Activated gamma-delta T cell (primary cell): ENCODE measurements around the gene OMP.

ENCODE experiments used
- DNase-seq: peaks from one replicate; lab custom pipeline; 2025; lab: John Stamatoyannopoulos, UW

The OMP gene

DNA sequence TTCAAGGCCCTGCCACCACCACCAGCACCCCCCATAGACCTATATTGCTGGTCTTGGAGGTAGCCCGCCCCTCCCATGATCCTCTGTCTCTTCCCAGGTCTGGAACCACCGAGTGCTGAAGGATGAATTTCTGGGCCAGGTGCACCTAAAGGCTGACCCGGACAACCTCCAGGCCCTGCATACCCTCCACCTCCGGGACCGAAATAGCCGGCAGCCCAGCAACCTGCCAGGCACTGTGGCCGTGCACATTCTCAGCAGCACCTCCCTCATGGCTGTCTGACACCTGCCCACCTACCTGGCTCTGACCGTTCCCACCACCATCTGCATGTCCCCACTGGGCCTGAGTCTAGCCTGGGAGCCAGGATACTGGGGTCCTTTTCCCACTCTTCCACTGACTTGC, 21.0 kb downstream of the OMP start:
- no peak for DNase-seq

DNA sequence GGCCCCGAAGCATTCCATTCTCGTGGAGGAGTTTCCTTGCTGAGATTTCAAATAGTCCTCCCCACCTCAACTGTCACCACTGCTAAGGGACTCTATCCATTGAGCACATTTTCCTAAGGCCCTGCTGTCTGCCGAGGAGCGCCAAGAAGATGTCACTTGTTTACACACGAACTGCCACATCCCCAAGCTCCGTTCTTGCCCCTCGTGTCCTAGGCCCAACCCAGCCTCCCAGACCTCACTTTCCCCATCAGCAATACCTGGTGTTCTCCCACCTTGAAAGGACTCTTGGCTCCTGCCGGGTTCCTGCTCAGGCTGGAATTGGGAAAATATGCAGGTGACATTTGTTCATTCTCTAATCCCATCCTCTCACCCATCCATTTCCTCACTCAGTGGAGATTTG, 21.4 kb downstream of the OMP start:
- DNase-seq, result no peak

DNA sequence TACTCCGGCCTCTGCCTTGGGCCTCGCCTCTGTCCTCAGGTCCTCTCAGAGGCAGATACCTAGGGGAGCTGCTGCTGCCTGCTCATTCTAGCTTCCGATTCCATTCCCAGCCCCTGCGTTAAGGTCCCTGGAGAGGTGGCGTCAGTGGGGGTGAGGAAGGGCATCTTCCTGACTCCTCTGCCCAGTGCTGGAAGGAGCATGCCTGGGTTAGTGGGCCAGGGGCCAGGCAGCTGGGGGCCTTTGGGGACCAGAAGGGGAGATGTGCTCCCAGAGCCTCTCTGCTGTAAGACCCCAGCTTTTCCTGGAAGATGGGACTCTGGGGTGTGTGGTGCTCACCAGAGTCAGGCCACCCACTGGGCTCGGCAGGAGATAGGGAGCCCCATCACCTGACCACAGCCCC, 21.8 kb downstream of the OMP start:
- DNase-seq, result no peak

DNA sequence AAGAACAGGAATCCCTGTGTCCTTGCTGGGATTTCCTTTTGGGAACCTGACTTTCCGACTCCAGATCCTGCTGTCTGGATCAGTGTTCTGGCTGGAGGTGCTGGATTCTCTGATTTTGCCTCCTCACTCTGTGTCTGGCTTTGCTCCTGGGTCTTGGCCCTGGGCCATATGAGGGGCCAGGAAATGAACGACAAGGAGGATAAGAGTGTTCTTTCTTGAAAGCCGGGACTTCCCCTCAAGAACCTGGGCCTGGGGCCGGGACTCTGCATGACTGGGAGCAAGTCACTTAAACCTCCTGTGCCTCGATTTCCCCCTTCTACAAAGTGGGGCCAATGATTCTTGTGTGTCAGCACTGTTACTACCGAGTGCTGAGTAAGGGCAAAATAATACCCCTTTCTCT, 22.6 kb downstream of the OMP start:
- DNase-seq, result no peak

DNA sequence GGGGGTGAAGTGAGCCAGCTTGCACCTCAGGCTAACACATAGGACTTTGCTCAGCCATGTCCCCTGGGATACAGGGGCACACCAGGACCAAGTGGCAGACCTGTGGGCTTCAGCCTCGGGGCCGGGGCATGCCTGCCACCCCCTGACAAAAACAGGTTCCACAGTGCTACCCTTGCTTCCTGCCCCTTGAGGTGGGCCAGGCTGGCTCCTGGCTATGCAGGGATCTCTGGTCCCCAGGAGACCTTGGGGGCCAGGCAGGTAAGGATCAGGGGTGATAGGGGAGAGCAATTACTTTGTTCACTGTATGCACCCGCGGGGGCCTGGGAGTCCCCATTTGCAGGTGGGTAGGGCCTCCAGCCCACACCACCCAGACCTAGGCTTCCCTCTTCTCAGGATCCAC, 23.1 kb downstream of the OMP start:
- DNase-seq, result no peak

DNA sequence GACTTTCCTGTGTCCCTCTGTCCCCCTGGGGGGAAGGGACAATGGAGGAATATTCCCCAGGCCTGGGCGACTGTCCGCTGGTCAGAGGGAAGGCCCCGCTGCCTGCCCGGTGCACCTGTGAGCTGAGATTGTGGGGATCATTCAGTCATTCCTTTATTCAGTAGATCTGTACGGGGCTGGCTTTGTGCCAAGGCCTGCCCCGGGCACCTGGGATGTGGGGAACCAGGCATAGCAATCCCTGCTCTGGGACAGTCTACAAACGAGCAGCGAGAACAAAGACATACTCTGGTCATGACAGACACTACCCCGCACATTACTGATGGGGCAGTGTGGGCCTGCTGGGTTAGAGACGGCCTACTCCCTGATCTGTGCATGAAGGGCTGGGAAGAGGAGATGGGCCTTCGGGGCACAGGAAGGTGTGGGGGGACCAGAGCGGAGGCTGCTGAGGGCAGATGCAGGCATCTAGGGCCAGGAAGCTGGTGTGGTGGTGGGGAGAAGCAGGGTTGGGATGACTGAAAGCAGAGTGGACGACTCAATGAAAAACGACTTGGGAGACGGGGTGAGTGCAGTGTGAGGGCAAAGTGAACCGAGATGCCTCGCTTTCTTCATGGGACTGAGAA, 23.6 kb downstream of the OMP start:
- DNase-seq, result no peak

DNA sequence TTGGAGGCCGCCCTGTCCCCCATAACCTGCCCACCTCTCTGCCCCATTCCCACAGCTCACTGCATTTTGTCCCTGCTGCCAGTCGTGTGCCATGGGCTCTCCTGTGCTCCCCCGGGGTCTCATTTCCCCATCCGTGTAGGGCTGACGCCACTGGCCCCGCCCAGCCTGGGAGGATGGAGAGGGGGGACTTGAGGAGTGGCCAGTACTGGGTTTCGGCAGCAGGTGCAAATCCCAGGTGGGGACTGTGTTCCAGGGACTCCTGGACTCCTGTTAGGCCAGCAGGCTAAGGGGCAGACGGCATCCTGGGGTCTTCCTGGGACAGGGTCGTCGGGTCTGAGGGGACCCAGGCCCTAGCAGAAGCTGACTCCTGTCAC, 24.2 kb downstream of the OMP start:
- DNase-seq, result no peak

DNA sequence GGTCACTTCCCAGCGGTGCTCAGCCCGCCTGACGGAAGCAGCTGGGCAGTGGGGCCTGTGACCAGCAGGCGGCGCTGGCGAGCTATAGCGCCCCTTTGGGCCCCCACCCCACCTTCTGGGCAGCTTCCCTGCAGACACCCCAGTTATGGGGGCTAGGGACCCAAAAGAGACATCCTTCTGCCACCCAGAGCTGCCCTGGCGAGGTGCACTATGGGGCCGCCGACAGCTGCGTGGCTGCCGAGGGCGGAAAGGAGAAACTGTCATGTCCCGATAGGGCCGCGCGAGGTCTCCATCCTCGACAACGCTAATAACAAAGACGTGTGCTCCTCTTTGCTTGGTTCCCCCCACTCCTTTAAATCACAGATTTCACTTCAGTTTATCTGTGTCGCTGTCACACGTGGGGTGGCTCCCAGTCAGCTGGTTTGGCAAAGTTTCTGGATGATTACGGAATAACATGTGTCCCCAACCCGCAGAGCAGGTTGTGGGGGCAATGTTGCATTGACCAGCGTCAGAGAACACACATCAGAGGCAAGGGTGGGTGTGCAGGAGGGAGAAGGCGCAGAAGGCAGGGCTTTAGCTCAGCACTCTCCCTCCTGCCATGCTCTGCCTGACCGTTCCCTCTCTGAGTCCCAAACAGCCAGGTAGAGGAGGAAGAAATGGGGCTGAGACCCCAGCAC, 24.7 kb downstream of the OMP start:
- DNase-seq, result peak; percentile 23

DNA sequence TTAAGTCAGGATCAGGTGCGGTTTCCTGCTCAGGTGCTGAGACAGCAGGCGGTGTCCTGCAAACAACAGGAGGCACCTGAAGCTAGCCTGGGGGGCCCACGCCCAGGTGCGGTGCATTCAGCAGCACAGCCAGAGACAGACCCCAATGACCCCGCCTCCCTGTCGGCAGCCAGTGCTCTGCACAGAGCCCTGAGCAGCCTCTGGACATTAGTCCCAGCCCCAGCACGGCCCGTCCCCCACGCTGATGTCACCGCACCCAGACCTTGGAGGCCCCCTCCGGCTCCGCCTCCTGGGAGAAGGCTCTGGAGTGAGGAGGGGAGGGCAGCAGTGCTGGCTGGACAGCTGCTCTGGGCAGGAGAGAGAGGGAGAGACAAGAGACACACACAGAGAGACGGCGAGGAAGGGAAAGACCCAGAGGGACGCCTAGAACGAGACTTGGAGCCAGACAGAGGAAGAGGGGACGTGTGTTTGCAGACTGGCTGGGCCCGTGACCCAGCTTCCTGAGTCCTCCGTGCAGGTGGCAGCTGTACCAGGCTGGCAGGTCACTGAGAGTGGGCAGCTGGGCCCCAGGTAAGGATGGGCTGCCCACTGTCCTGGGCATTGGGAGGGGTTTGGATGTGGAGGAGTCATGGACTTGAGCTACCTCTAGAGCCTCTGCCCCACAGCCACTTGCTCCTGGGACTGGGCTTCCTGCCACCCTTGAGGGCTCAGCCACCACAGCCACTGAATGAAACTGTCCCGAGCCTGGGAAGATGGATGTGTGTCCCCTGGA, 25.5 kb downstream of the OMP start, which contains the start of gene MYO7A:
Gene MYO7A (plus strand): TSS at position 327 of the 772 bp plus-strand sequence. CDS start 2,389 bp downstream, outside the sequence.
- DNase-seq, result no peak

DNA sequence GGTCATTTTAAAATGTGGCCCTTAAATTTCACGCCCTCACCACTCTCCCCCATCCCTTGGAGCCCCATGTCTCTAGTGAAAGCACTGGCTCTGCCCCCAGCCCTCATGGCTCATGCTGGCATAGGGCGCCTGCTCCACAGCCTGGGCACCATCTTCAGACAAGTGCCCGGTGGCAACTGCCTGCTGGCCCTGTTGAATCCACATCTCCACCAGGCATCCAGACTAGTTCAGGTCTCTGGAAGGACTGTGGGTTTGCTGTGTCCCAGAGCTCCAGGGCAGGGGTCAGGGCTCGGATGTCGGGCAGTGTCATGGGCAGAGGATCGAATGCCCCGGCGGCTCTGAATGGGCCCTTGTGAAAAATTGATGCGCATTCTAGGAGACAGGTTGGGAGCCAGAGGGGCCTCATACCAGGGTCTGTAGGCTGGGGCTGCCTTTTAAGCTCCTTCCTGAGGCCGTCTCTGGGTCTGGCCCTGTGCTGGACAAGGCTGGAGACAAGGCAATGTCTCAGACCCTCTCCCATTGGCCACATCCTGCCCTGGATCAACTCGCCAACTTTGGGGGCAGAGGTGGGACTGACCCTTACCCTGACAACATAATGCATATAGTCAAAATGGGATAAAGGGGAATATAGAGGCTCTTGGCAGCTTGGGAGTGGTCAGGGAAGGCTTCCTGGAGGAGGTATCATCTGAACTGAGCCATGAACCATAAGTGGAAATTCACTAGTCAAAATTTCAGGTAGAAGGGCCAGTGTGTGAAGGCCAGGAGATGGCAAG, 26.6 kb downstream of the OMP start:
- no peak for DNase-seq

DNA sequence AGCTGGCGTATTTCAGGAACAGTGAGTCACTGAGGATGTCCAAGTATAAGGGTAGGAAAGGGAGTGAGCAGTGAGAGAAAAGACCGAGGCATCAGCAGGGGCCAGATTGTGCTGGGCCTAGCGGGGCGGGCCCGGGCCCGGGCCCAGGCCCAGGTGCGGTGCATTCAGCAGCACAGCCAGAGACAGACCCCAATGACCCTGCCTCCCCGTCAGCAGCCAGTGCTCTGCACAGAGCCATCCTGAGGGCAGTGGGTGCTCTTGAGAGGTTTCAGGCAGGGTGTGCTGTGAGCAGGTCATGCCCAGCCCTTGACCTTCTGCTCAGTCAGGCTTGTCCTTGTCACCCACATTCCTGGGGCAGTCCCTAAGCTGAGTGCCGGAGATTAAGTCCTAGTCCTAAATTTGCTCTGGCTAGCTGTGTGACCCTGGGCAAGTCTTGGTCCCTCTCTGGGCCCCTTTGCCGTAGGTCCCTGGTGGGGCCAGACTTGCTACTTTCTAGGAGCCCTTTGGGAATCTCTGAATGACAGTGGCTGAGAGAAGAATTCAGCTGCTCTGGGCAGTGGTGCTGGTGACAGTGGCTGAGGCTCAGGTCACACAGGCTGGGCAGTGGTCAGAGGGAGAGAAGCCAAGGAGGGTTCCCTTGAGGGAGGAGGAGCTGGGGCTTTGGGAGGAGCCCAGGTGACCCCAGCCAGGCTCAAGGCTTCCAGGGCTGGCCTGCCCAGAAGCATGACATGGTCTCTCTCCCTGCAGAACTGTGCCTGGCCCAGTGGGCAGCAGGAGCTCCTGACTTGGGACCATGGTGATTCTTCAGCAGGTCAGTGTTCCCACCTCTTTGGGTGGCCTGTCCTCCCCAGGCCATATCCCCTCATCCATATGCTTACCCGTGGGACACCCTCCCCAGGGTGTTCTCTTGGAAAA, 27.5 kb downstream of the OMP start:
- no peak for DNase-seq

DNA sequence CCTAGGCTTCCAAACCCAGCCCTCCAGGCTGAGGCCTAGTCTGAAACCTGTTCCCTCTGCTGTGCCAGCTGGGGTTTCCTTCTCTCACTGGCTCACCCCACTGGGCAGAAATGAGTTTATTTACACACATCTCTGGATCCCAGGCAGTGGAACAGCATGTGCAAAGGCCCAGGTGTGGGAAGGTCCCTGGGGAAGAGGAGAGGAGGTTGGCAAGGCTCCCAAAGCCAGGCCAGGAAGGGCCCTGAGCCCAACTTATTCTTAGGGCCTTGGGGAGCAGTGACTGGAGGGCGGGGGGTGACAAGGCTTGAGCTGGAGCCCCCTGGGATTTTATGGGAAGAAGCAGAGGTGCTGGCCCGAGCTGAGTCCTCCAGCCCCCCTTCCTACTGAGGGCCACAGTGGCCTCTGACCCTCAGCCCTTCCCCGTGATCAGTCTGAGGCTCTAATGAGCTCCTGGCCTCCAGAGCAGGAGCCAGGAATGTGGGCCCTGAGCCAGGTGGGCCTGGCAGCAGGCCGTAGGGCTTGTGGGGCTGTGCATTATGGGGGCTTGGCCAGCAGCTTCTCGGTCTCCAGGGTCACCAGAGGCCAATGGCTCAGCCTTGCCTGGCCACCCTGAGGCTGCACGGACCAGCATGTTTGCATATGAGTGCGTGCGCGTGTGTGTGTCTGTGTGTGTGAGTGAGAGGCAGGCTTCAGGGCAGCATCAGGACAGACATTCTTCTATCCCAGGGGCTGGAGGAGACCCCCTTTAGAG, 28.3 kb downstream of the OMP start:
- no peak for DNase-seq

DNA sequence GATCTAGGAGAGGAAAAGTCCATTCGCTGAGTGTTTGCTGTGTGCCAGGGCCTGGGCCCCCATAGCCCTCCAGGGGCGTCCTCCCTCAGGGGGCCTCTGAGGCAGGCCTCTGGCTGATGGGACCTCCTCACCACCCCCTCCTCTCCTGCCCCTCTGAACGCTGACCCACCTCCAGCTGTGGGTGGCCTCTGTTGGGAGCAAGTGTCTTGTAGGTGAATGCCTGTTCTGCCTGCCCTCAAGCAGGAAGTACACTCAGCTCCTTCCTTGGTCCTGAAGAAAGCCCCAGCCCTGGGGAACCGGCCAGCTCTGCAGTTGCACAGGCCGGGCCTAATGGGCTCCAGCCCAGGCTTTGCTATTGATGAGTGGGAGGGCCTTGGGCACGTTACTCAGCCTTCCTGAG, 28.9 kb downstream of the OMP start:
- DNase-seq, result no peak

DNA sequence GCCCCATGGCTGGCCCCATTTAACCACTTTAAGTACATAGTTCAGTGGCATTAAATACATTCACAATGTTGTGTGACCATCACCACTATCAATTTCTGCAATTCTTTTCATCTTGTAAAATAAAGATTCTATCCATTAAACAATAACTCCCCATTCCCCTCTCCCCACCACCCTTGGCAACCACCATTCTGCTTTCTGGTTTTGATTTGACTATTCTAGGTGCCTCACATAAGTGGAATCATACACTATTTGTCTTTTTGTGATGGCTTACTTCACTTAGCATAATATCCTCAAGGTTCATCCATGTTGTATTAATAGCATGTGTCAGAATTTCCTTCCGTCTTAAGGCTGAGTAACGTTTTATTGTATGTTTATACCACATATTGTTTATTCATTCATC, 32.4 kb downstream of the OMP start:
- DNase-seq, result no peak

DNA sequence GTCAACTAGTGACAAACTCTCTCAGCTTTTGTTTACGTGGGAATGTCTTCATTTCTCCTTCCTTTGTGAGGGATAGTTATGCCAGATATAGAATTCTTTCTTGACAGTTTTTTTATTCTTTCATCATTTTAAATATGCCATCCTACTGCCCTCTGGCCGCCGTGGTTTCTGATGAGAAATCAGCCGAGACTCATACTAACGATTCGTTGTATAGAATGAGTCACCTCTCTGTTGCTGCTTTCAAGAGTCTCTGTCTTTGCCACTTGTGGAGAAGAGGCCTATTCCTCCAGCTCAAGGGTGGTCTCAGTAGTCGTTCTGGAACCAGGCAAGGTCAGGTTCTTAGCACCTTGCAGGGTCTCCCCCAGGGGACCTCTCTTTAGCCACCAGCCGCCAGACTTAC, 33.4 kb downstream of the OMP start:
- no peak for DNase-seq

DNA sequence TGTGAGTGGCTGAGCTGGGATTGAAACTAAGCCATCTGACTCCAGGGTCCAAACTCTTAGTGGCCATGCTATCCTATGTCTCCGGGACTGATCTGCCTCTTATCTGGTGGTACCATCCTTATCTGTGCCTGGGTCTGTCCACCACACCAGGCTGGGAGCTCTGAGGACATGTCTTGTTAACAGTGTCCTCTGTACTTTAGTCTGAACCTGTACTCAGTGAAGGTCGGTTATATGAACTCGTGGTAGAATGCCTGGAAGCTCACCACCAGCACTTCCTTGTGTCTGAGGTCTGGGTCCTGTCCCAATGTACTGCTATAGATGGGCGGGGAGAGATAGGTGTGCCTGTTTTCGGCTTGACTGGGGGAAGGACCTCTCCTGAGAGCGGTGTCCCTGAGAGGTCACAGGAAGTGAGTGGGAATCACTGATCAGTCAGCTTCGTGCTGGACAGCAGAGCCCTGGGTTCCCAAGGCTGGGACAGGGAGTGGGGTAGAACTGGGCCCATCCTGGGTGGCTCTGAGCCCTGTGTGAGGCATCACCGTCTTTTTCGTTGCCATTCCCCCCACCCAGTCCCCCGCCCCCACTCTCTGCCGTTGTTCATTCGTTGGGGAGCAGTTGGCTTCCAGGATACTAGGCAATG, 34.3 kb downstream of the OMP start:
- DNase-seq, result no peak

DNA sequence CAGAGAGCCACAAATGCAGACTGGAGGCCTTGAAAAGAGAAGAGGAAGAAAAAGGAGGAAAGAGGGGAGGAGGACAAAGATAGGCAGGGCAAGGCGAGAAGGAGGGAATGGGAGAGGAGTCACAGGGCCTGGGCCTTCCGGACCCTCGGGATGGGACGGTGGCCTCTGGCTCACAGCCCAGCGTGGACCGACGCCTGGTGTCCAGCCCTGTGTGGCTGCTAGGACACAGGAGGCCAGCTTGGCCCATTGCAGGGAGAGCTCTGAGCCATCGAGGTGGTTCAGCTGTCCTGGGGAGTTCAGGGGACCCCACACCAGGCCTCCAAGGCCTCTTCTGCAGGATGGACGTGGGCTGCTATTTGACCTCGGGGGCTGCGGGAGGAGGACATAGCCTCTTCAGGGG, 34.8 kb downstream of the OMP start:
- no peak for DNase-seq

DNA sequence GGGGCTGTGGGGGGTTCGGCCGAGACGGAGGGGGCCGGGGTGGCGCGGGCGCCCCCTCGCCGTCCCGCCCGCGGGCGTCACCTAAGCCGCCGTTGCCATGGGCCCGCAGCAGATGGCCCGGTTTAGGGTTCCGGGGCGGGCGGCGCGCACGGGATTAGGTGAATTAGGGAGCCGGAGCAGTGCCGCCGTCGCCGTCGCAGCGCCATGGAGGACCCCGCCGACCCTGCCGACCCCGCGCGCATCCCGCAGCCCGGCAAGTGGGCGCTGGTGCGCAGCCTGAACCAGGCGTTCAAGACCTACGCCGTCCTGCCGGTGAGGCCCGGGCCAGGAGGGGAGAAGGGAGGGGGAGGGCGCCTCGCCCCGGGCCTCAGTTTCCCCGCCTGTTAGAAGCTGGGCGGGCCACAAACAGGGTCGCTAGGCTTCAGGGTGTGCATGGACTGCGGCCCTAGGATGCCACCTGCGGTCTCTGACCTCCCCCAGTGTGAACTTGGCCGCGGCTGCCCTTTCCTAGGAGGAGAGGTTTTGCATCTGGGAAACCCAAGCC, 35.5 kb downstream of the OMP start:
- DNase-seq, result no peak

DNA sequence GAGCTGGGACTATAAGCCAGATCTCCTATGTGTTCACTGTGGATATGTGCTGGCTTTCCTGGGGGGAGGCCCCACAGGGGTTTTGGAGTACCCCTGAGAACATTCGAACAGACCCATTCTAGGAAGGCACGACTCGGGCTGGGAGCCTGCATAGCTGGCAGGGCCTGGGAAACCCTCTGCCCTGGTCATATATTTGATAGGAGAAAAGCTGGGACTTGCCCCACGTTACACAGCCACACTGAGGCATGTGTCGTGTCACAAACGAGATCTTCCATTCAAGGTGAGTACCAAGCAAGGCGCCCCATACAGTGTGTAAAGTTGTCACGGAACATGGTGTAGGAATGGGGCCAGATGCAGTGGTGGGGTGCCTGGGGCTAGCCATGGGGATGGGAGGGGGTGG, 36.6 kb downstream of the OMP start:
- DNase-seq, result no peak
